HCT116 (cell line): Measurements from ENCODE around the gene CDKN2B-AS1.

Source experiments
- CTCF ChIP-seq, 3 experiments: fragments of 200-600 bp in 1 of 3; sonication (generic) in 1 of 3; IDR thresholded peaks in 2 of 3; conservative IDR thresholded peaks in 1 of 3; 2 replicates each; pipeline ENCODE4 v1.5.1; 2012 to 2017; ENCODE audit warnings: low read depth in 2 of 3, low read length in 2 of 3, antibody characterized with exemption in 1 of 3, borderline replicate concordance in 1 of 3, control low read depth in 1 of 3, mild to moderate bottlenecking in 1 of 3, mixed read lengths in 1 of 3, mixed run types in 1 of 3, moderate library complexity in 1 of 3; ENCODE audit not compliant: insufficient read depth in 1 of 3
- JUND ChIP-seq: IDR thresholded peaks from 2 replicates; pipeline ENCODE4 v1.6.1; 2012
- MAX ChIP-seq: IDR thresholded peaks from 2 replicates; pipeline ENCODE4 v1.6.1; 2012
- SRF ChIP-seq: IDR thresholded peaks from 2 replicates; pipeline ENCODE4 v1.6.1; 2012; ENCODE audit warnings: low read depth
- TCF7L2 ChIP-seq: IDR thresholded peaks from 2 replicates; pipeline ENCODE4 v1.7.0; 2011; ENCODE audit warnings: borderline replicate concordance, inconsistent platforms; ENCODE audit not compliant: insufficient read depth, insufficient read length; ENCODE audit errors: extremely low read depth

- TF ChIP-seq TCF7L2 (no peak), MAX (no peak), JUND (no peak), SRF (no peak), CTCF (IDR thresholded peaks at IDR 0.05 in 2 of 3, conservative IDR thresholded peaks at IDR 0.05 in 1 of 3; ENCODE audit: borderline replicate concordance in 1 of 3, insufficient read depth in 1 of 3, low read depth in 2 of 3, low read length in 2 of 3) (no peak)
Observed at GRCh38 chr9:22111954-22112247, 117.3 kb downstream of the CDKN2B-AS1 start.
